Measurements from ENCODE around the gene HOXA3. TPM values are rescaled to one million over a fixed set of nuclear protein-coding genes. Genes with fewer than 3 reads are reported as not detected.

Gene HOXA3
- total RNA-seq, 1 donor from 2014 or later: 3.9 TPM

GRCh38 chr7:27124902-27125689 lies 27.3 kb downstream of the HOXA3 start:
- Histone ChIP-seq H3K27ac (no peak overlapping the region), H3K27me3 (no peaks in the 10 kb centered on the region)
- DNase-seq (ENCODE audit: extremely low spot score in 2 of 2): no peak

GRCh38 chr7:27124096-27124901 lies 28.1 kb downstream of the HOXA3 start:
- no peak overlapping the region for H3K27ac ChIP-seq
- no peak for DNase-seq (ENCODE audit: extremely low spot score in 2 of 2)
- TF ChIP-seq CTCF (IDR thresholded peaks at IDR 0.05) (no peak), POLR2A (IDR thresholded peaks at IDR 0.05) (no peak), POLR2AphosphoS5 (IDR thresholded peaks at IDR 0.05; ENCODE audit: insufficient read depth in 1 of 2, low read depth in 1 of 2) (no peak)
- intact Hi-C loops (cut with DNase I): no loop called here
- H3K36me3 ChIP-seq: no peaks in the 10 kb centered on the region
- peaks cover 1% of the 10 kb centered on the region for H3K4me1 ChIP-seq
- no peak overlapping the region for H3K4me3 ChIP-seq
- H3K9me3 ChIP-seq: no peaks in the 10 kb centered on the region
- H3K27me3 ChIP-seq: no peaks in the 10 kb centered on the region

More at GRCh38 chr7:27124902-27125689, 27.3 kb downstream of the HOXA3 start:
- Histone ChIP-seq H3K4me1 (peaks cover 8% of the 10 kb centered on the region), H3K9me3 (no peaks in the 10 kb centered on the region), H3K4me3 (no peak overlapping the region), H3K36me3 (no peaks in the 10 kb centered on the region)
- intact Hi-C loops (cut with DNase I): no loop called here
- no peak for TF ChIP-seq POLR2AphosphoS5 (IDR thresholded peaks at IDR 0.05; ENCODE audit: insufficient read depth in 1 of 2, low read depth in 1 of 2)
- TF ChIP-seq POLR2A (IDR thresholded peaks at IDR 0.05): no peak
- TF ChIP-seq CTCF (IDR thresholded peaks at IDR 0.05): no peak

GRCh38 chr7:27123477-27124053 lies 28.8 kb downstream of the HOXA3 start:
- Histone ChIP-seq H3K27ac (no peak overlapping the region), H3K9me3 (no peaks in the 10 kb centered on the region), H3K4me1 (no peaks in the 10 kb centered on the region), H3K4me3 (no peak overlapping the region), H3K36me3 (no peaks in the 10 kb centered on the region), H3K27me3 (no peaks in the 10 kb centered on the region)
- TF ChIP-seq POLR2AphosphoS5 (IDR thresholded peaks at IDR 0.05; ENCODE audit: insufficient read depth in 1 of 2, low read depth in 1 of 2) (no peak), CTCF (IDR thresholded peaks at IDR 0.05) (no peak), POLR2A (IDR thresholded peaks at IDR 0.05) (no peak)
- intact Hi-C loops (cut with DNase I): no loop called here
- no peak for DNase-seq (ENCODE audit: extremely low spot score in 2 of 2)

GRCh38 chr7:27123007-27123476 lies 29.3 kb downstream of the HOXA3 start:
- intact Hi-C loops (cut with DNase I): no loop called here
- TF ChIP-seq POLR2A (IDR thresholded peaks at IDR 0.05): no peak
- no peak for TF ChIP-seq CTCF (IDR thresholded peaks at IDR 0.05)
- no peak for TF ChIP-seq POLR2AphosphoS5 (IDR thresholded peaks at IDR 0.05; ENCODE audit: insufficient read depth in 1 of 2, low read depth in 1 of 2)
- Histone ChIP-seq H3K4me3 (no peak overlapping the region), H3K36me3 (no peaks in the 10 kb centered on the region), H3K4me1 (no peaks in the 10 kb centered on the region), H3K27ac (no peak overlapping the region), H3K9me3 (no peaks in the 10 kb centered on the region), H3K27me3 (no peaks in the 10 kb centered on the region)
- no peak for DNase-seq (ENCODE audit: extremely low spot score in 2 of 2)
